HT1080 (cell line): ENCODE results near the gene SLC6A6. TPM values are rescaled to one million over a fixed set of nuclear protein-coding genes. Genes with fewer than 3 reads are reported as not detected.

Experiments
- DNase-seq: peaks from one replicate; pipeline ENCODE4 v3.0.0-alpha.2; 2015; ENCODE audit warnings: low read depth
- total RNA-seq: library from RNA; depleted of rRNA; stranded (reverse); fragments of >200 nt; shearing (Covaris generic); gene quantifications from 2 replicates; pipeline ENCODE4 v1.2.3, GENCODE V29; 2014

SLC6A6 gene
- total RNA-seq, 1 experiment from 2014 or later: 40.1 TPM

DNA sequence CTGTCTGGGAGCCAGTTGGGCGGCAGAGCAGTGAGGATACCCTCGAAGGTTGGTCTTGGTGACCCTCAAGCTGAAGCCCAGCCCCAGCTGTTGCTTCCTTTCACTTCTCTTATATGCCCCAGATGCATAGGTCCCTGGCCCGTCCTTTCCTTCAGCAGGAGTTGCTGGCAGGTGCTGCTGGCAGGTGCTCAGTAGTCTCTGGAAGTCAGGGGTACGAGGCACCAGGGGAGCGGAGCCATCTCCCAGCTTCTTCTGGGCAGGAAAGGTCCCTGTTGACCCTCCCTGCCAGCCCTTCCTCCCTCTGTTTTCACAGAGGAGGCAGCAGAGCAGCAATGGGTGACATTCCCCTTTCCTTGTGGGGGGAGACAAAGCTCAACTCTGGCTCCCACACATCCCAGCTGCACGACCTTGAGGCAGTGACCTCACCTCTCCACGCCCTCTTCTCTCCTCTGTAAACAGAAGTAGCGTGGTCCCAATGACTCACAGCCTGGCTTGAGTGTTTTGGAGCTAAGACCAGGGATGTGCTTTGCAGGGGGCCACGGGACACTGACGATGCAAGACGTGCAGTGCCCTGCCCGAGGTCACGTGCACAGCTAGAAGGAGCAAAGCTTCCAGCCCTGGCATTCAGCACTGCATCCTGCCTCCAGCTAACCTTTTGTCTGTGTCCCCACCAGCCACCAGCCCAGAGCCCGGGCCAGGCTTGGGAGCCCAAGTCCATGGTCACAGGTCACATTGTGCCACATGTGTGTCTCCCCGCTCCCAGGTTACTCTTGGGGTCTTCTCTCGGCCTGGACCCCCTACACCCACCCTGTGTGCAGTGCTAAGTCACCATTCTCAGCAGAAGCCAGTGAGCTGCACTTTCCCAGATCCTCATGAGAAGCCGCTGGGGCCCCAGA lies 49.7 kb downstream of the SLC6A6 start:
- peak; percentile 95 for DNase-seq

DNA sequence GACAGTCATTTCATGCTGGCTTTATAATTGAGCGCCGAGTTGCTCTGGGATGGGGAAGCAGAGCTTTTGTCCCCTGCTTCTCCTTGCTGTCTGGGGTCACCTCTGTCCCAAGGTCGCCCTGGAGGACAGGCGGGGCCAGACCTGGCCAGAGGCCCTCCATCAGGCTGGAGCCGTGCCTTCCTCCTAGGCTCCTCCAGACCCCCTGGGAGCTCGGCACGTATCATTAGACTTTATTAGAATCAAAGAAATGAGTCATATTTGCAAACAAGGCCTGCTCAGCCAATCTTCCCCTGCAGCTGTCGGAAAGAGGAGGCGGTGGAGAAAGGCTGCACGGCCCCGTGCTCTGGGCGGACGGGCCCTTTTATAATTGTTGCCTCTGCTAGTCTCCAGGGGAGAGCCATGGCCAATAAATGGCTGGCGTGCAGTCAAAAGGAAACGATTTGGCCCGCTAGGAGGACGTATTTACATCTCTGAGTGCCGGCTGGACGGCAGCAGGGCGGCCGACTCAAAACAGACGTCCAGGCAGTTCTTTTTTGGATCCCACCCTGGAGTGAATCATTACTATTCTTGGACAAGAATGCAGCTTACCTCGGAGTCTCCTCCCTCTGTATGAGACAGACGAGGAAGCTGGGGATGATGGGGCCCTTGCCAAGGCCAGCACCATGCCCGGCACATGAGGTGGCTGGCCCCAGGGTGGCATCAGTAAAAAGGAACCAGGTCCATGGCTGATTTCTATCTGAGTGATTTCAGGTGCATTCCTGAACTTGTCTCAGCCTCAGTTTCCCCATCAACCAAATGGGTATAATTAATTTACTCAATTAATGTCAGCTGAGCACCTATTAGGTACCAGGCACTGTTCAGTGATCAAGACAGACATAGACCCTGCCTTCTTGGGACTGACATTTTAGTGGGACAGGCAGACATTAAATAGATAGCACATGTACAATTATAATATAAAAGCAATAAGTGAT lies 50.6 kb downstream of the SLC6A6 start:
- peak; percentile 96 for DNase-seq

DNA sequence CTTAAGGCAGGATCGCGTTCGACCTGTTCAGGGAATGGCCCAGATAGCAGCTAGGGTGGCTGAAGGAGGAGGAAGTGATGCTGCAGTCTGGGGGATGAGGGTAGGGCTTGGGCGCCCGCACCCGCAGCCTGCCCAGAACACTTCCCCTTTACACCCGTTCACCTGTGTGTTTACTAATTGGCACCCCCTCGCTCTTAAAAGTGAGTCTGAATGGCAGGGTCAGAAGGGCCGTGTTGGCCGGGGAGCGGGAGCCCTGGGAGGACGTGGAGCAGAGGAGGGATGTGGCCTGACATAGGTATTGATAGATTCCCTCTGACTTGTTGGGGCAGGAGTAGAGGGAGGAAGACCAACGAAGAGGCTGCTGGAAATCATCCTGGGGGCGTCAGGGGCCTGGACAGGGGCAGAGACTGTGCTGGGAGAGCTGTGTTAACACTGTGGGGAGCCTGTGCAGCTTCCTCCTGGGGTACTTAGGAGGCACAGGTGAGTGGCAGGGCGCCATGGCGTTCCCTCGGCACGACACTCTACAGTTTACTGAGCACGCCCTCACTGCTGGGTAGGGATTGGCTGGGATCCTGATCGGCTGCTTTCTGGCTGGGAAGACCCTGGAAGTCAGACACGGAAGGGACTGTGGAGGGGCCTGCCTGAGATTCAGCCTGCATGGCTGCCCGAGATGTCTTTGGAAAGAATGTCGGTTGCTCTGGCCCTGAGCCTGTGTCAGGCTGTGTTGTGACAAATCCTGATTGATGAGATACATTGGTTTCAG lies 51.7 kb downstream of the SLC6A6 start:
- DNase-seq: no peak

DNA sequence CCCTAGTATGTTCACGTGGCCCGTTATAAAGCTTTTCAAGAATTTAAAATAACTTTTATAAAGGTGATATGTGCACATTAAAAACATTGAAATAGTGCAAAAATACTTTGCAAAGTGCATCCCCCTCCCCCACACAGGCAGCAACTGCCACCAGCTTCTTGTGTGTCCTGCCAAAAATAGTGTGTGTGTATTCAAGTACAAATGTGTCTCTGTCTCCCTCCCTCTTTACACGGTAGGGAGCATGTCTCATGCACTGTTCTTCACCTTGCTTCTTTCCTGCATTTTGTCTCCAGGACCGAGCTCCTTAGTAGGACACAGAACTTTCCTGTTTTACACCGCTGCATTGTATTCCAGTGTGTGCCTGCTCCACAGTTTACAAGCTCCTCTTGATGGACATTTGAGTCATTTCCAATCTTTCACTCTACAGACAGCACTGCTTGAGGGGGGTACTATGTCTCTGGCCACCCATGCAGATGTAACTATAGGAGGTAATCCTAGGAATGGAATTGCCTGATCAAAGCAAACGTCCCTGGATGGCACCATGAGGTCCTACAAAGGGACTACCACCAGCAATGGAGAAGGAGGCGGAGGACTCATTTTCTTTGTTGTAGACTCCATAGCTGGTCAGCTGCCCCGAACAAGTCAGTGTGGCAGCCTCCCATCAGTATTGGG lies 52.4 kb downstream of the SLC6A6 start:
- DNase-seq: no peak

DNA sequence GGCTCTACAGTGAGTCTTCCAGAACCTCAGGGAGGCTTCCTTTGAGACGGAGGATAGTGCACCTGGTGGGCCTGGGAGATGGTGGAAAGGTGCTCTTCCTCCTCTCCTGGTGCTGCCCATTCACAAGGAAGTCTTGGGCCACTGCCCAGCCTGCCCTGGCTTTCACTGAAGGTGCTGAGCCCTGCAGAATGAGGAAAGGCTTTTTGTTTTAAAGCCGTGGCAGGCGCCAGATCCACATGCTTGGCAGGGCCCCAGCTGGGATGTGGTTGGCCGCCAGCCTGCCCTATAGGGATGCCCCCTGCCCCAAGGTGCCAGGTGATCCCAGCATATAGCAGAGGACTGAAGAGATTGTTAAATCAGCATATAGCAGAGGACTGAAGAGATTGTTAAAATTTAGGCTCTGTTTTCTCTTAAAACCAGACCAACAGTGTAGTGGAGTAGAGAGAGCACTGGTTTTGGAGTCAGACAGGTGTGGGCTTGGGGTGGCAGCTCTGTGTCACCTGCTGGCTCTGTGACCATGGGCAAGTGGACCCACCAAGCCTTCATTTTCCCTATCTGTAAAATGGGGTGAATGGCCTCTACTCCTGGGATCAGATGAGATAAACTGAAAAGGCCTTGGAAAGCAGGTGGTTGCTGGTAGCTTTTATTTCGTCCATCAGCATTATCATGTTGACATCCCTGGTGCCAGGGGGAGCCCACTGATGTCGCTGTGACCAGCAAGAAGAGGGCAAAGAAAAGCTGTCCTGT lies 53.3 kb downstream of the SLC6A6 start:
- DNase-seq: no peak

DNA sequence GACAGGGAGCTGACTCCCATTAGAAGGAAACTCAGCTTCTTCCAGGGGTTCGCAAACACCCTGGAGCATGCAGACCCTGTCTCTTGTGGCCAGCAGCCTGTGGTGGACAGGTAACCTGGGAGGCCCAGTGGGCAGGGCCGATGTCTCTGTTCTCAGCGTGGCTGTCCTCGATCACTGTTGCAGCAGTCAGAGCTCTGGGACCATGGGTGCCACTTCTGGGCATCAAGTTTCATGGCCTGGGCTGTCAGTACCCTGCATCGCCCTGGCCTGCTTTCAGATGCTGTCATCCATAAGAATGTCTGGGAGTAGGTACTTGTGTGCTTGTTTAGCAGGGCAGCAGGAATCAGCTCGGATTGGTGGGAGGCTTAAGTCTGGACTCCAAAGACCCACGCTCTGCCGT lies 54.4 kb downstream of the SLC6A6 start:
- no peak for DNase-seq

DNA sequence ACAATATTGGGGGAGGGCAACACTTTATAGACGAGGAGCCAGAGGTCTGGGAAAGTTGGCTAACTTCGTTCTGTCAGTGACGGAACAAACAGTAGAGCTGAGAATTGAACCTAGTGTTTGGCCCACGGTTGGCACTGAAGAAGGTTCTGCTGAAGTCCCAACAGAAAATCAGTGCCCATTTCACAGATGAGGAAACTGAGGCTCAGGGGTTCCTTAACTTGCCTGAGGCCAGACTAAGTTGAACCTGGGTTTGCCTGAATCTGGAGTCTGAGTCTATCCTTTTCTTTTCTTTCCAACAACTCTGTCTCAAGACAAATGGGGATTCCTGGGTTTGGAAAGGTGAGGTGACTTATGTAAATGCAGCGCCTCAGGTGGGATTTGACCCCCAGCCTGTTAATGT lies 55.1 kb downstream of the SLC6A6 start:
- DNase-seq: no peak

DNA sequence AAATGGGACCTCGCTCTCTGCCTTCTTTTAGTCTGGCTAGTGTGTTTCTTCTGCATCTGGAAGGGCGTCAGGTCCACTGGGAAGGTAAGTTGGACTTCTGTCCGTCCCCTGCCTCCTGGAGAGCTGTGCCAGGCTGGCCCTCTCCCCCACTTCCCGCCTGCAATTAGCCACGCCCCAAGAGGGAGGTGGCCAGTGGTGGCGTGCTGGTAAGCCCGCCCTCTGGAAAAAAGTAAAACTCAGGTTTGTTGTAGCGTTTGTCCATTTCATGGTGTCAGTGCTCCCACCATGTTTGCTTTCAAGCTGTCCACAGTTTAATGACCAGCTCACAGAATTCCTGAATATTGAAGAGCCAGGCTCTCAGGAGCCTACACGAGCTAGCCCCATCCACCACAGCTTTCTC lies 55.6 kb downstream of the SLC6A6 start:
- no peak for DNase-seq

DNA sequence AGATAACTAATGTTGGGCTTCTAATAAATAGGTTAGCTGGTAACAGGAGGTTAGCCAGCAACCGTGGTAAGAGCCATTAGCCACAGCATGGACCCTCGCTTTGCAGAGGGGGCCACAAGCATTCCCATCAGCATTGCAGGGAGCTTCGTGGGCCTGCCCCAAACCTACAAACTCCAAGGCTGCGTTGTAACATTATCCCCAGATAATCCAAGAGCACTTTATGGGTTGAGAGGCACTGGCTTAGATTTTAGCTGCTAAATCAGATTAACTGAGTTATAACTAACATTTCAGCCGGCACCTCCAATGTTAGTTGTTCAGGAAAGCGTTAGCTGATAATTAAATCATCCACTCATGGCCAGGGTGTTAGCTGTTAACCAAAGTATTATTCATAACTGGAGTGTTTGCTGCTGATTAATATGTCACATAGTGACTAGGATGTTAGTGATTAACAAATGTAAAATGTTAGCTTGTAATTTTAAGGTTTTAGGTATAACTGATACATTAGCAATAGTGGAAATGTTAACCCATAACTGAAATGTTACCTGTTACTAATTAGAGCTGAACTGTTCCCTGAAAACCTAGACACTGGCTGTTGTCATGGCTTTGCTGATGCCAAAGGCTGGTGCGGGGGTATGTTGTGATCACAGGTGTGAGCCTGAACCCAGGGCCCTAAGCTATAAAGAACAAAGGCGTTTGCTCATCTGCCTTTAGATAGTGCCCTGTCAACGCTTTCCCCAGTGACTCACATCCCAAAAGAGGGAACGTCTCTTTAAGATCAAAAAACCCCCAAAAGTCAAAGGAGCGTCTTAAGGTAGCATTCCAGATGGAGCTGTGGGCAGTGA lies 56.2 kb downstream of the SLC6A6 start:
- no peak for DNase-seq

DNA sequence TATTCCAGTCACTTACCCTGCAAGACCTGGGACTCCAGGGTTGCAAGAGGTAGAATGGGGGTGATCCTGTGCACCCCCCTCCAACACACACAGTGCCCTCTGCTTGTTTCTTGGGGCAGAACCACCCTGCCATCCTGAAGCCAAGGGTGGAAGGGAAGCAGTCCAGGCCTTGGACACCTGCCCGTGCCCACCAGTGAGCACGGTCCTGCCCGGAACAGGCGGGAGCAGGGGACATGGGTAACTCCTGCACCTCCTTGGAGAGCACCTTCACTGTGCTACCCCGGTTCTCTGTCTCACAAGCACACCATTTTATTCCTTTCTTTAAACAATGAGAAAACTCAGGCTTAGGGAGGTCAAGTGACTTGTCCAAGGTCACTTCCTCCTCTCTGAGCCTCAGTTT lies 57.0 kb downstream of the SLC6A6 start:
- DNase-seq: no peak

DNA sequence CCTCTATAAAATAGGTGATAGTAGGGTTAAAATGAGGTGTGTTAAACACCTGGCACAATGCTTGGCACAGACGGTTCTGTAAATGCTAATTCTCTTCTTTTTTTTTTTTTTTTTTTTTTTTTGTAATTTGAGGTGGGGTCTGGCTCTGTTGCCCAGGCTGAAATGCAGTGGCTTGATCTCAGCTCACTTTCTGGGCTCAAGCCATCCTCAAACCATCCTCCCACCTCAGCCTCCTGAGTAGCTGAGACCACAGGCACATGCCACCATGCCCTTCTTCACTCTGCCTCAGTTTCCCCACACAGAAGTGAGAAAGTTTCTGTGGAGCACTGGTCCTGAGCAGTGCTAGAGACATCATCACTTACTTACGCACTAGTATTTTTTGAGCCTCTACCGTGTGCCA lies 57.4 kb downstream of the SLC6A6 start:
- no peak for DNase-seq

DNA sequence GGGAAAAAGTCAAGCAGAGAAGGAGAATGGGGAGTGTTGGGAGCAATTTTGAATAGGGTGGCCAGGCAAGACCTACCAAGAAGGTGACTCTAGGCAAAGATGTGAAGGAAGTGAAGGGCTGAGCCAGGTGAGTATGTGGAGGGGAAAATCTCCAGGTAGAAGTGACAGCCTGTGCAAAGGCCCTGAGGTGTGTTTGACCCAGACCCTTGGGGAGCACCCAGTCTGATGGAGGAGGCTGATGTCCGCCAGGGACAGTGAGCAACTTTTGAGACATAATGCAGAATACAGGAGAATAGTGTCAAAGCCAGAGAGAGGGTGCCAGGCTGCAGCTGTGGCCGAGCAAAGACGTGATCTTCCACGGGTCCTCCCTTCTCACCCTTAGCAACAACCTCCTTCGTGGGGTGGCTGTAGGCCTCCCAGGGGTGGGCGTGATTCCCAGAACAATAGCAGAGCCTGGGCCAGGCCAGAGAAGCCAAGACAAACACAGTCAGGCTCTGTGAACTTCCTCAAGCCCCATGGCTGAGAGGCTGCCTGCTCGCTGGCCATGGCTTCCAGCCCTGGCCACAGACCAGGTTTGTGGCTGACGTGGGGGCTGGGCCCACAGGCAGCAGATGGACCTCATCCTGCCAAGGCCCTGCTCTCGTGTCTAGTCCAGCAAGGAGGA lies 58.1 kb downstream of the SLC6A6 start:
- peak; percentile 86 for DNase-seq

DNA sequence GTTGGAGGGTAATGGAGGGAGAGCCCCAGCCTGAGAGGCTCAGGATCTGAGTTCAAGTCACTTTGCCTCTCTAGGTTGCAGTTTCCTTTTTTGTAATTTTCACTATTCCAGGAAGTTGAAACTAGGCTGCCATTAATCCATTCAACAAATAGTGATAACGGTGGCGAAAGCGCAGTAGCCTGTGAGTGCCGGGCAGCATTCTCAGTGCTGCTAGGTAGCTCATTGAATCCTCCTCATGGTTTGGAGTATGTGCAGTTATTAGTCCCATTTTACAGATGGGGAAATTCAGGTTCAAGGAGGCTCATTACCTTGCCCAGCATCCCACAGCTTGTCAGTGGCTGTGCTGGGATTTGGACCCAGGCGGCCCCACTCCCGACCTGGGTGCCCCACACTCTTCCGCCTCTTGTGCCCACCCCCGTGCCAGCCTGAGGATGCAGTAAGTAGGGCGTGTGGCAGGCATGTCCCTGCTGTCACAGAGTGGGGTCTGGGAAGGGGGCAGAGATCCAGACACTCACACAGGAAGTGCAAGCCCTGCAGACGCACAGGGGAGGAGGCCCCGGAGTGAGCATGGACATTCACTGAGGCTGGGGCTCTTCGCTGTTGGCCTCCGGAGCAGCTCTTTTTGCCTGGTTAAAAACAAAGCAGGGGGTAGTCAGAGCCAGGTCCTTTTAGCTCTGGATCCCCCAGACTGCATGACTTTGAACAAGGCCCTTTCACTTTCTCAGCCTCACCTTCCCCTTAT lies 58.8 kb downstream of the SLC6A6 start:
- DNase-seq: no peak

DNA sequence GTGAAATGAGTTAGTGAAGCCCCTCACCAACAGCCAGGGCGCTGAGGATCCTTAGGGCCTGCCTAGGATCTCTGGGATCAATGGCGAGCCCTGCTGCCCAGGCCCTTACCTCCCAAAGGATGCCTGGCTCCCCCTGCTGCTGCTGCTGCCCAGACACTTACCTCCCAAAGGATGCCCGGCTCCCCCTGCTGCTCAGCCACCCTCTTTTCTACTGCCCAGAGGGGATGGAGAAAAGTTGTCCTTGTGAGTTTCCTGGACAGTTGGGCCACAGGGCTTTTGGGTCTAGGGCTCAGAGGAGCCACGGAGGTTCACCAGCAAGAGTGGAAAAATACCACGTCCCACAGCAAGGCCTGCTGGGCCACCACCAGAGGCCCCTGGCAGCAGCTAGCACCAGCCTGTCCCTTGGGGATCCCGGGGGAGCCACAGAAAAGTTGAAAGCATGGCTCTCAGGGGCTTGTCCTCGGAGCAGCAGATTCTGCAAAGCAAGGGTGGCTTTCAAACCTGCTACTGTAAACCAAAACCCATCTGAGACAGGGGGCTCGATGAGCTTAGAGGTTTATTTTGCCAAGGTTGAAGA lies 59.4 kb downstream of the SLC6A6 start:
- peak; percentile 59 for DNase-seq

DNA sequence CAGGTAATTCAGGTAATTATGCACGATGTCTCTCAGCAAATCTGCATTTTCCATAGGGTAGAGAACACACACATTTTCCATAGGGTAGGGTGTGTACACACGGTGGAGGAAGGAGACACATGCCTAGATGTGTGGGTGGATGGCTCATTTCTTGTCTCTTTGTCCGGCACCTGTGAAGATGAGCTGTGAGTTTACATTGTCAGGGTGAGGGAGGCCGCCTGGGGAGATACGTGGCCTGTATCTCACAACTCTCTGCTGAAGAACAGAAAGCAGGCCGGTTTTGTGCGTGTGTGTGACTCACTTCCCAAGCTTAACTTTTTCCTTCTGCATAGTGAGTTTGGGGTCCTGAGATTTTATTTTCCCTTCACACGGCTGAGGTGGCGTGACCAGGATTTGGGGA lies 60.3 kb downstream of the SLC6A6 start:
- DNase-seq: no peak

DNA sequence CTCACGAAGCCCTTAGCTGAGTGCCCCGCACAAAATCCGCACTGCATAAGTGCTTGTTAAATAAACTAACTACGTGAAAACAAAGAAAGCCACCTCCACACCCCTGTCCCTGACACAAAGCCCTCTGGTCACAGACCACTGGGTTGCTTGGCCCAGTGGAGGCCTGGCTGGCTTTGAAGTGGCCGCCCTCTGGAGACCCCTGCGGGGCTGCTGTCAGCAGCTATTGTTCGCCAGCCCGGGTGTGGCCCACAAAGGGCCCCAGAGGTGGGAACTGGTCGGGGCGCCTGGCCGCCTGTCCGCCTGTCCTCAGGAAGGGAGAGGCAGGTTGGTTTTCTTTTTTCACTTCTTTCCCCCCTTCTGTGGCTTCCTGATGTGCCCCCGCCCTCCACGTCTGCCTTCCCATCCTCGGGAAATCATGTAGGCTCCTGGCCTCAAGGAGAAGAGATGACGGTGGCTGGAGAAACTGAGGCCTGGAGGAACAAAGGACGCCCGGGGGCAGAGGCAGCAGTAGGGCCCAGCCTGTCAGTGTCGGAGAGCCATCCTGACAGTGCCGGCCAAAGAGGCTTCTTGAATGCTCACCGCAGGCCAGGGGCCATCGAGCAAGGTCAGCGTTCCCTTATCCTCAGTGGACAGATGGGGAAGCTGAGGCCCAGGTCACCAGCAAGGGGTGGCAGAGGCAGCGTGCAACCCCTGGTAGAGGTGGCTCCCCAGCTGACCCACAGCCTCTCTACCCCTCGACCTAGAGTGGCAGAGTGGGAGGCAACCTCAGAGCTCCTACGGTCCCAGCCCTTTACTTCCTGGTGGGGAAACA lies 61.1 kb downstream of the SLC6A6 start:
- DNase-seq: no peak

DNA sequence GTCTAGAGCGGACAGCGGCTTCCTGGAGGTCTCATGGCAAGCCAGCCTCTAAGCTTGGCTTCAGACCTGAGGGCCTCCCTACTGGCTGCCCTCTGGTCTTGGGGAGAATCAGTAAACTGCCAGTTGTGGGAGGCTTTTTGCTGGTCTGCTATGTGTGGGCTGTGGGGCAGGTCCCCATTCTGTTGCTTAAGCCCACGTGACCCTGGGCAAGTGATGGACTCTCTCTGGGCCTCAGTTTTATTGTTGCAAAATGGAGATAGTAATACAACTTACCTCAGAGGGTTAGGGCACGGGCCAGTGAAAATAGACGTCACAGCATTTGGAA lies 61.7 kb downstream of the SLC6A6 start:
- DNase-seq: no peak
